Type B pancreatic cell (in vitro differentiated cells): ENCODE measurements around the gene INHBC. TPM values are rescaled to one million over a fixed set of nuclear protein-coding genes. Genes with fewer than 3 reads are reported as not detected.
A peak's percentile ranks its signal among the peaks of the same experiment; 100 is the strongest.

Experiments used
- DNase-seq: peaks from one replicate; pipeline ENCODE4 v3.0.0; 2021; ENCODE audit warnings: mixed read lengths; ENCODE audit not compliant: unreplicated experiment; ENCODE audit errors: extremely low spot score
- H3K27ac Mint-ChIP-seq: 2 replicates; pipeline ENCODE4 v1.8.0; 2021; ENCODE audit warnings: mild to moderate bottlenecking, mixed read lengths
- H3K27me3 Mint-ChIP-seq: 2 replicates; pipeline ENCODE4 v1.8.0; 2021; ENCODE audit warnings: mixed read lengths
- H3K36me3 Mint-ChIP-seq: 2 replicates; pipeline ENCODE4 v1.8.0; 2021; ENCODE audit warnings: mixed read lengths
- H3K4me1 Mint-ChIP-seq: one replicate; pipeline ENCODE4 v1.8.0; 2021; ENCODE audit warnings: mixed read lengths; ENCODE audit not compliant: unreplicated experiment
- H3K4me3 Mint-ChIP-seq: 2 replicates; pipeline ENCODE4 v1.8.0; 2021; ENCODE audit warnings: mild to moderate bottlenecking, mixed read lengths
- H3K9me3 Mint-ChIP-seq: 2 replicates; pipeline ENCODE4 v1.8.0; 2021; ENCODE audit warnings: mixed read lengths
- total RNA-seq: library from RNA; stranded (reverse); gene quantifications from 2 replicates; pipeline ENCODE4 v1.2.1, GENCODE V29; 2021; ENCODE audit warnings: low replicate concordance
- TF ChIP-seq, protein P1 (sequence below): fragments of 200-600 bp; sonication (generic); conservative IDR thresholded peaks from 2 replicates; pipeline ENCODE4 v1.5.0; 2021; ENCODE audit warnings: antibody characterized with exemption, mild to moderate bottlenecking

The INHBC gene
- total RNA-seq, 1 donor from 2014 or later, result not detected

DNA sequence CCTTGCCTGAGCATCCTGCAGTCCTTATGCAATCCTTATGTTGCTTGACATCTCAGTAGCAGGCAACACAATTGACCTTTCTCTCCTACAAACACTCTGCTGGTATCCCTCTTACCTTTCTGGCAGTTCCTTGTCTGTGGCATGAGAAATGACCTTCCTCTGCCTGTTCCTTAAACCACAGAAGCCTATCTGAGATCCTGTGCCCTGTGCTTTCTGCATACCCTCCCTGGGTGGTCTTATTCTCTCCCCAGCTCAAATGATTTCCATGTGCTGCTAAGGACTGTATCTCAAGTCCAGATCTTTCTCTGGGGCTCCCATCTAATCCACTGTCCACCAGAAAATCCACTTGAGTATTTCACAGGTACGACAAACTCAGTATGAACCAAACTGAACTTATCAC lies 47.1 kb downstream of the INHBC start:
- no peak overlapping the region for H3K4me3 Mint-ChIP-seq
- DNase-seq, result no peak
- peaks cover 10% of the 10 kb centered on the region for H3K4me1 Mint-ChIP-seq
- no peak overlapping the region for H3K27ac Mint-ChIP-seq
- TF ChIP-seq, protein P1, sequence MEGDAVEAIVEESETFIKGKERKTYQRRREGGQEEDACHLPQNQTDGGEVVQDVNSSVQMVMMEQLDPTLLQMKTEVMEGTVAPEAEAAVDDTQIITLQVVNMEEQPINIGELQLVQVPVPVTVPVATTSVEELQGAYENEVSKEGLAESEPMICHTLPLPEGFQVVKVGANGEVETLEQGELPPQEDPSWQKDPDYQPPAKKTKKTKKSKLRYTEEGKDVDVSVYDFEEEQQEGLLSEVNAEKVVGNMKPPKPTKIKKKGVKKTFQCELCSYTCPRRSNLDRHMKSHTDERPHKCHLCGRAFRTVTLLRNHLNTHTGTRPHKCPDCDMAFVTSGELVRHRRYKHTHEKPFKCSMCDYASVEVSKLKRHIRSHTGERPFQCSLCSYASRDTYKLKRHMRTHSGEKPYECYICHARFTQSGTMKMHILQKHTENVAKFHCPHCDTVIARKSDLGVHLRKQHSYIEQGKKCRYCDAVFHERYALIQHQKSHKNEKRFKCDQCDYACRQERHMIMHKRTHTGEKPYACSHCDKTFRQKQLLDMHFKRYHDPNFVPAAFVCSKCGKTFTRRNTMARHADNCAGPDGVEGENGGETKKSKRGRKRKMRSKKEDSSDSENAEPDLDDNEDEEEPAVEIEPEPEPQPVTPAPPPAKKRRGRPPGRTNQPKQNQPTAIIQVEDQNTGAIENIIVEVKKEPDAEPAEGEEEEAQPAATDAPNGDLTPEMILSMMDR, result no peak
- H3K36me3 Mint-ChIP-seq, result no peaks in the 10 kb centered on the region
- H3K9me3 Mint-ChIP-seq, result no peaks in the 10 kb centered on the region
- peaks cover 55% of the 10 kb centered on the region for H3K27me3 Mint-ChIP-seq

DNA sequence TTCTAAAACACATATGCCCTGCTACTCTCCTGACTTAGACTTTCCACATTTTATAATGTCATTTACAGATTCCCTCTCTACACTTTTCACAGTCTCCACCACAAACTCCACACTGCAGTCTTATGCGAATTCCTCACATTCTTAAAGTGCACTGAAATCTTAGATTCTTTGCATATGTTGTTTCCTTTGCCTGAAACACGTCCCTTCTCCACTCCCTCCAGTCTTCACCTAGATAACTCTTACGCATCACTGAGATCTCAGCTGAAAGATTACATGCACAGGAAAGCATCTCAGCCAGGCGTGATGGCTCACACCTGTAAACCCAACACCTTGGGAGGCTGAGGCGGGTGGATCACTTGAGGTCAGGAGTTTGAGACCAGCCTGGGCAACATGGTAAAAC lies 48.9 kb downstream of the INHBC start:
- peak overlapping the region; percentile 30 for H3K27ac Mint-ChIP-seq
- DNase-seq, result no peak
- H3K4me3 Mint-ChIP-seq, result no peak overlapping the region
- peaks cover 4% of the 10 kb centered on the region for H3K36me3 Mint-ChIP-seq
- TF ChIP-seq, protein P1, result no peak
- peaks cover 37% of the 10 kb centered on the region for H3K27me3 Mint-ChIP-seq
- H3K4me1 Mint-ChIP-seq, result peaks cover 16% of the 10 kb centered on the region
- H3K9me3 Mint-ChIP-seq, result no peaks in the 10 kb centered on the region

DNA sequence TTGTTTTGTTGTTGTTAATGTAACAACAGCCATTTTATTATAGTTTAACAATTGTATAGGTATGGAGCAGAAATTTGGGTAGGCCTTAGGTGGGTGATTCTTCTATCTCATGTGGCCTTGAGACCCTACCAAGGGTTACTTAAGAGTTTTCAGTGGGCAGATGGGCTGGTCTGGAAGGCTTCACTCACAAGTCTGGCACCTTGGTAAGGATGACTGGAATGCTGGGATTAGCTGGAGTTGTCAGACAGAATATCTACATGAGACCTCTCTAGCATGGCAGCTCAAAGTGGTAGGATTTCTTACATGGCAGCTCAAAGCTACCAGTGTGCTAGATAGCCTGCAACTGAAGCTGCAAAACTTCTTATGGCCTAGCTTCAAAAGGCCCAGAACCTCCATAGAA lies 51.1 kb downstream of the INHBC start:
- H3K9me3 Mint-ChIP-seq, result no peaks in the 10 kb centered on the region

DNA sequence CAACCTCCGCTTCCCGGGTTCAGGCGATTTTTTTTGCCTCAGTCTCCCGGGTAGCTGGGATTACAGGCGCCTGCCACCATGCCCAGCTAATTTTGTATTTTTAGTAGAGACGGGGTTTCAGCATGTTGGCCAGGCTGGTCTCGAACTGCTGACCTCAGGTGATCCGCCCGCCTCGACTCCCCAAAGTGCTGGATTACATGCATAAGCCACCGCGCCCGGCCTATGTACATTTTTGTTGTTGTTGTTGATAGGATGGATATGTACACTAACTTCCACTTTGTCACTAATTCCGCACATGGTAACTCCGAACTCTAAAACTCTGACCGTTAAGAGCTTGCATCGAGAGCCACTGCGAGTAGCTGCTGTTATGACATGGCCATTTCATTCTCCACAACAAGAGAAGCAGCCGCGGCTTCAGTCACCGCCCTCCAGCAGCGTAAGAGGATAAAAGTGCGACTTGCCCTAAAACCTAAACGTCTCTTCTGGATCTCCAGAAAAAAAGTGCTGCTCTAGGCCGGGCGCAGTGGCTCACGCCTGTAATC lies 52.5 kb downstream of the INHBC start:
- H3K27me3 Mint-ChIP-seq, result peaks cover 6% of the 10 kb centered on the region
- no peak overlapping the region for H3K27ac Mint-ChIP-seq
- DNase-seq, result no peak
- peaks cover 17% of the 10 kb centered on the region for H3K36me3 Mint-ChIP-seq
- H3K9me3 Mint-ChIP-seq, result no peaks in the 10 kb centered on the region
- peak overlapping the region; percentile 100 for H3K4me3 Mint-ChIP-seq
- TF ChIP-seq, protein P1, result no peak
- H3K4me1 Mint-ChIP-seq, result peaks cover 20% of the 10 kb centered on the region

More for the DNA sequence above, 51.1 kb downstream of the INHBC start:
- Mint-ChIP-seq H3K4me3 (no peak overlapping the region), H3K27me3 (peaks cover 17% of the 10 kb centered on the region), H3K27ac (no peak overlapping the region), H3K36me3 (peaks cover 11% of the 10 kb centered on the region), H3K4me1 (peaks cover 23% of the 10 kb centered on the region)
- TF ChIP-seq, protein P1, result no peak
- no peak for DNase-seq

DNA sequence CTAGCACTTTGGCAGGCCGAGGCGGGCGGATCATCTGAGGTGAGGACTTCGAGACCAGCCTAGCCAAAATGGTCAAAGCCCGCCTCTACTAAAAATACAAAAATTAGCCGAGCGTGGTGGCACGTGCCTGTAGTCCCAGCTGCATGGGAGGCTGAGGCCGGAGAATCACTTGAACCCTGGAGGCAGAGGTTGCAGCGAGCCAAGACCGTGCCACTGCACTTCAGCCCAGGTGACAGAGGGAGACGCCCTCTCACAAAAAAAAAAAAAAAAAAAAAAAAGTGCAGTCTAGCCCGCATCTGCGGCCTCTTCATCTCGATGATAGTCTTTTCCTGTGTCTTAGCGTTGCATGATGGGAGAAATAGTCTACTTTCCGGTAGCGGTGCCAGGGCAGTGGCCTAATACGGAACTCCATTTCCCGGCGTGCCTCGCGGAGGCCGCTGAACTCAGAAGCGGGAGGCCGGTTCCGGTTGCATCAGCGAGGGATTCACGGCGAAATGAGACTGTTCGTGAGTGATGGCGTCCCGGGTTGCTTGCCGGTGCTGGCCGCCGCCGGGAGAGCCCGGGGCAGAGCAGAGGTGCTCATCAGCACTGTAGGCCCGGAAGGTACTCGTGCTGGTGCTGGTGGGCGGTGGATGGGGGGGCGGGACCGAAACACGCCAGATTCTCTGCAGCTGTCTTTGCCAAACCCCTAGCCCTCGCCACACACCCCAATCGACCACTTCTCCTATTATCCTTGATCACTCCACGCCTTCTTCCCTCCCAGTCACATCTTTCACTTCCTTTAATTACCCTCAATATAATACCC lies 53.2 kb downstream of the INHBC start, which contains the start of gene MARS1:
Gene MARS1, plus strand, starts transcription at position 472 of the 805 bp plus-strand sequence. Its CDS starts 23 bp downstream, at position 495.
- Mint-ChIP-seq H3K9me3 (no peaks in the 10 kb centered on the region), H3K36me3 (peaks cover 21% of the 10 kb centered on the region), H3K4me1 (peaks cover 20% of the 10 kb centered on the region), H3K27ac (peak within 1 kb of the TSS; percentile 92), H3K4me3 (peak within 1 kb of the TSS; percentile 100), H3K27me3 (peaks cover 6% of the 10 kb centered on the region)
- TF ChIP-seq, protein P1, result no peak
- peak; percentile 90 for DNase-seq
